Transverse colon (tissue), 4 donors: ENCODE measurements around the gene PGPEP1.

Source experiments
- EP300 ChIP-seq: sonication (generic); formaldehyde crosslinking; IDR thresholded peaks from one replicate; pipeline ENCODE4 v1.6.1; 2017; ENCODE audit warnings: antibody characterized with exemption, low read depth
- POLR2A ChIP-seq: fragments of 450-650 bp; IDR thresholded peaks from one replicate; pipeline ENCODE4 v1.6.1; 2016; ENCODE audit warnings: antibody characterized with exemption, mild to moderate bottlenecking, moderate library complexity
- POLR2AphosphoS5 ChIP-seq, 3 donors: sonication (generic); formaldehyde crosslinking; IDR thresholded peaks; one replicate each; pipeline ENCODE4 v1.6.1; 2016; ENCODE audit warnings: antibody characterized with exemption in 3 of 3
- TF ChIP-seq, protein P1 (sequence below), 5 experiments: fragments of 200-600 bp in 3 of 5; fragments of 450-650 bp in 2 of 5; sonication (generic) in 3 of 5; IDR thresholded peaks; 1 replicate in 2 of 5; 2 replicates in 3 of 5; pipeline ENCODE4 v1.5.1; 2016 to 2017; ENCODE audit warnings: antibody characterized with exemption in 5 of 5, inconsistent platforms in 3 of 5, mild to moderate bottlenecking in 2 of 5, moderate library complexity in 1 of 5

DNA sequence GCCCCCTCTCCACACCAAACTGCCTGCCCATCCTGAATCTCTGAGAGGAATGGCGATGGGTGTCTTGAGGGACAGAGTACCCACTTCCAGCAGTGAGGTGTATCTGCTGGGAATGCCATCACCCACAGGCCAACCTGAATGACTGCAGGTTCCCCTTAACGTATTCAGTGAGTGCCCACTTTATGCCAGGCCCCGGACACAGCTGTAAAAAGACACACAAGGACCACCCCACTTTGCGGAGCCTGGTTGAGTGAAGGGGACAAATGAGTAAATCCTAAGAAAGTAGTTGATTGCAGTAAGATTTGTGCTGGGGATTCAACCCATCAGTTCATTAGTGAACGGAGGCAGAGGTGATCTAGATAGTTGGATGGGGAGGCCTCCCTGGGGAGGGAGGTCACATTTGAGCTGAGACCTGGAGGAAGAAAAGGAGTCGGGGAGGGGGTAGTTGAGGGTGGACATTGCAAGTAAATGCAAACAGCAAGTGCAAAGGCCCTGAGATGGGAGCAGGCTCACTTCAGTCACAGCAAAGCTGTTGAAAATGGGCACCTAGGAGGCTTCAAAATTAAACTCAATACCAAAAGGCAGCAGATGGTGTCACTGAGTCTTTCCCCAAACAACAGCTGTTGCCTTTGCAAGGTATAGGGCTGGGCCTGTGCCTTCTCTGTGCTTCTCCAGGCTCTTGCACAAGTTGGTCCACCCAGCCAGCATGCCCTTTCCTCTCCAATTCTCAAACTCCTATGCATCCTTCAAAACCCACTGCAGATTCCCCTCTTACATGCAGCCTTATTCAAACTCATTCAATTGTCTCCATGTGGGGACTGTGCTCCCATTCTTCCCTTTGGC, 49.9 kb downstream of the PGPEP1 start:
- TF ChIP-seq, protein P1, sequence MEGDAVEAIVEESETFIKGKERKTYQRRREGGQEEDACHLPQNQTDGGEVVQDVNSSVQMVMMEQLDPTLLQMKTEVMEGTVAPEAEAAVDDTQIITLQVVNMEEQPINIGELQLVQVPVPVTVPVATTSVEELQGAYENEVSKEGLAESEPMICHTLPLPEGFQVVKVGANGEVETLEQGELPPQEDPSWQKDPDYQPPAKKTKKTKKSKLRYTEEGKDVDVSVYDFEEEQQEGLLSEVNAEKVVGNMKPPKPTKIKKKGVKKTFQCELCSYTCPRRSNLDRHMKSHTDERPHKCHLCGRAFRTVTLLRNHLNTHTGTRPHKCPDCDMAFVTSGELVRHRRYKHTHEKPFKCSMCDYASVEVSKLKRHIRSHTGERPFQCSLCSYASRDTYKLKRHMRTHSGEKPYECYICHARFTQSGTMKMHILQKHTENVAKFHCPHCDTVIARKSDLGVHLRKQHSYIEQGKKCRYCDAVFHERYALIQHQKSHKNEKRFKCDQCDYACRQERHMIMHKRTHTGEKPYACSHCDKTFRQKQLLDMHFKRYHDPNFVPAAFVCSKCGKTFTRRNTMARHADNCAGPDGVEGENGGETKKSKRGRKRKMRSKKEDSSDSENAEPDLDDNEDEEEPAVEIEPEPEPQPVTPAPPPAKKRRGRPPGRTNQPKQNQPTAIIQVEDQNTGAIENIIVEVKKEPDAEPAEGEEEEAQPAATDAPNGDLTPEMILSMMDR (IDR thresholded peaks at IDR 0.05), result no peak
- TF ChIP-seq POLR2A, result no peak
- peak in 1 of 3 donors; percentile 5 for TF ChIP-seq POLR2AphosphoS5 (IDR thresholded peaks at IDR 0.05)
- TF ChIP-seq EP300, result no peak
